GM18868 (cell line): ENCODE data around the gene FRY.

Experiments used
- ATAC-seq: cut with Tn5 transposase; IDR thresholded peaks from one replicate; pipeline ENCODE4 v1.9.1; 2021; ENCODE audit warnings: mild to moderate bottlenecking, moderate library complexity; ENCODE audit not compliant: unreplicated experiment

FRY gene

DNA sequence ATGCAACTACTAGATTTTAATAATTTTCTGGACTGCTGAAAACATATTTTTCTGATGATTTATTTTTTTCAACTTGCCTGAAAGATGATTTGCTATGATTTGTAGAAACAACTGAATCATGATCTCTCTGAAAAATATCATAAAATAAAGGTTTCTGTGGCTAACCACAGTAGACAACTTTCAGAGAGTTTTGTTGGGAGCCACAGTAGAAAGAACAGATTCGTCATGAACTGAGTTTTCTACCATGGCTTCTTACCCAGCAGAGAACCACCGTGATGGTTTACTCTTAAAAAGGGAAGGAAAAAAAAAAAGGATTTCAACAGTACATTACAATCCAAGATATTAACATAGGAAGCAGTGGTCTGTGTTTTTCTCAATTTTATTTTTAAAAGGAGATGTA is 265.6 kb downstream of the FRY start:
- ATAC-seq: no peak

DNA sequence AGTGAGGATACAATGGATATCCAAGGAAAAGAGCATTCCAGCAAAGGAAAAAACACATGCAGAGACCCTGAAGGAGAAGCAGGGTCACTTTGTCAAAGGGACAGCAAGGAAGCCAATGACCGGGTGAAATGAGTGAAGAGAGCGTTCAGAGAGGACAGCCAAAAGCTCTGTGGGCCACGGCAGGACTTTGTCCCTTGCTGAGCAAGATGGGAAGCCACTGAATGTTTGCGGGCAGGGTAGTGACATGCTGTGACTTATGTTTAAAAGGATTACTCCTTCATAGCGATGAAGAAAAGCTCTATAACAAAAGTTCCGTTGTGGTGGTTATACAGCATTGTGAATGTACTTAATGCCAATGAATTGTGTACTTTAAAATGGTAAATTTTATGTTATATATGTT is 267.1 kb downstream of the FRY start:
- no peak for ATAC-seq

DNA sequence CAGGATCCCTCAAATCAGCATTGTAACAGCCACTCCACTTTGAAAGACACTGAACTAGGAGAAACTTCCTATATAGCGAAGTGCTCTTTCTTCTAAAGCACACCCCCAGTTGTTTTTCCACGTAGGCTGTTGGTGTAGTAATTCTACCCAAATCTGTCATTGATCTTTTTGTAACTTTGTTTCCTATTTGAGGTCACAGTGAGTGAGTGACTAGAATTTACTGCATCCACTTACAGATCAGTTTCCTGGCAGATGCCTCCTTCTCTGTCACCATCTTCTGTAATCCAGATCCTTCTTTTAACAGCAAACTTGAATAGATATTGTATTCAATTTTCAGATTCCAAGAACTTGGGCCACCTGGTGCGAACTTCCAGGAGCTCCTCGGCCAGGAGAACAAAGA is 268.3 kb downstream of the FRY start:
- no peak for ATAC-seq

DNA sequence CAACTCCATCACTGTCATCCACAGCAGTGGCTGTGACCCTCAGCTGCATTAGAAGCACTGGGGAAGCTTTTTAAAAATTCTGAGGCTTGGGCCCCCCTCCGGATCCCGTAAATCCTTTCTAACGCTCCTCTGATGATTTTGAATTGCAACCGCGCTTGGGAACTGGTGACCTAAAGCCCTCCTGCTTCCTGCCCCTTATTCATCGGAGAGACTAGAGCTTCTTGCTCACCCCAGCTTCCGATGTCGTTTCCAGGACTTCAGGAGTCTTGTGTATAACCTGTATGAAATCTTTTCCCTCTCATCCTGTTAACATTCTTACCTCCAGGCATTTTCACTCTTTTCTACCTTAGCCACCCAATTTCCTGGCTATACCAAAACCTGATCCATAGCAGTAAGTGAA is 268.8 kb downstream of the FRY start:
- ATAC-seq: no peak

DNA sequence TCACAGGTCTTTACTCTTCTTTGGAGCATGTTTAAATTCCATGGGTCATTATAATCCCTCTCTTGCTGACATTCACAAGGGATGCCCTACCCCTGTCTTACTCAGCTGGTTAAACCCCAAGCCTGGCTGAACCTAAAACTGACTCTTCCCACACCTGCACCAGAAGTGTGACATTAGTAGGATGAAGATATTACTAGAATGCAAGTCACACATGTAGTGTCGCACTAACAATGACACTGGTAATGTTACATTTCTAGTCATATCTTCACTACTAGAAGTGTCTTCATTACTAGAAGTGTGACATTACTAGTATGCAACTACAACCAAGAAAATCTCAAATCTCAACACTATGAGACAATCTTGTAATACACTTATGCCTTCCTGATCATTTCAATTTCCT is 269.3 kb downstream of the FRY start:
- ATAC-seq: no peak

DNA sequence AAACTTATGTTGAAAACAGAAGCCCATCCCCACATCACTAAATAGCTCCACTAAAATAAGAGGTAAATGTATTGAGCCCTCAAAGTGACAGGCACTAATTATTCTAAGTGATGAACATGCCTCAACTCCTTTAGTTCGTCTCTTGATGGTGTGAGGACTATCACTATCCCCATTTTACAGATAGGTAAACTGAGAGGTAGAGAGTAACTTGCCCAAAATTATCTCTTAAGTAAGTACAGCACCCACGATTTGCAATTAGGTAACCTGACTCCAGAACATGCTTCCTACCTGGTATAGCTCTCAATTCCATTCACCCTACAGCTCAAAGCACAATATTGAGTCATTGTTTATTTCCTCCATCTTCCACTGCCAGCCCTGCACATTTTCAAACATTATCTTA is 270.9 kb downstream of the FRY start:
- no peak for ATAC-seq

DNA sequence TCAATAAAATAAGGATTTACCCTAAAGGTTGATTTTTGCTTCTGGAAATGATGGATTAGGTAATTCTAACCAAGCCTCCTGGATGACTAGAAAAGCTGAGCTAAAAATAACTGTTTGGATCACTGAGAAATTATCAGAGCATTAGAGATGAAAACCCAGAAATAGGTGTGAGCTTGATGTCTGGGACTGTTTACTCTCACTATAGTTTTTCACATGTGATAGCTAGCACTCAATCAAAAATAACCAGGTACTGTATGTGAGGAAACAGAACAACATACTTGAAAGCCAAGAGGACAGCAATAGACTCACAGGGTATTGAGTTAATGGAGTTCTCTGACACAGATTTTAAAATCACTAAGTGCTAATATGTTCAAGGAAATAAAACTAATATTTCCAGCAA is 274.1 kb downstream of the FRY start:
- ATAC-seq: no peak

DNA sequence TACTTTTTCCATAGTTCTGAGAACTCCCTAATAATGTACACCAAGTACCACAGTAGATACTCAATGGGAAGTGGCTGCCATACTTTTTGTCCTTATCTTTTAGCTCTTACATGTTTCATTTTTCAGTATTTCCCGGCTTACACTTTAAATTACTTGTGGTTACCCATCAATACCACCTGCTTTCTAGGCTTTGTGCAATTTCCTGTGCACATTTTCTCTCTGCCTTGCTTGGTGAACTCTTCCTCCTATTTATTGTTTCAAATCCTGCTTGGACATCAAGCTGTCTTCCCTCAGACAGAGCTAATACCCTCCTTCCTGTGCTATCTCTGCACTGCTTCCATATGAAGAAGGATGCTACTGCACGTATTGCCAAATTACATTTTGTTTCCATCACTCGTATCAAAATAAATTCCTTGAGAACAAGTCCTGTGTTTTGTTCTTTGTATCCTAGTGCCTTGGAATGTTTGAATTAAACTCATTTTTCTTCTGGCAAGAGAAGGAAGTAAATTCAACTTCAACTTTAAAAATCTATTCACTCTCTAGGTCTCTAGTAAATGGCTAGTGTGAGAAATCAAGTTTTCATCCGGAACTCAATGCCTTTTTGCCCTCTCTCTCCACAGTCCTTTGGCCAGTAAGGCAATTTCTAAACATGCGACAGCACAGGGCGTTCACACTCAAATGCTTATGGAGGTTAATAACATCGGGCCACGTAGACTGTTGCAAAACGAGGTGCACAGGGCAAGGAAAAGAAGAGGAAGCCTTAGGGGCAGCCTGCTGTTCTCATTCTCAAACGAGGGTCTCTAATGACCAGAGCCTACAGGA is 277.9 kb downstream of the FRY start:
- ATAC-seq: no peak

DNA sequence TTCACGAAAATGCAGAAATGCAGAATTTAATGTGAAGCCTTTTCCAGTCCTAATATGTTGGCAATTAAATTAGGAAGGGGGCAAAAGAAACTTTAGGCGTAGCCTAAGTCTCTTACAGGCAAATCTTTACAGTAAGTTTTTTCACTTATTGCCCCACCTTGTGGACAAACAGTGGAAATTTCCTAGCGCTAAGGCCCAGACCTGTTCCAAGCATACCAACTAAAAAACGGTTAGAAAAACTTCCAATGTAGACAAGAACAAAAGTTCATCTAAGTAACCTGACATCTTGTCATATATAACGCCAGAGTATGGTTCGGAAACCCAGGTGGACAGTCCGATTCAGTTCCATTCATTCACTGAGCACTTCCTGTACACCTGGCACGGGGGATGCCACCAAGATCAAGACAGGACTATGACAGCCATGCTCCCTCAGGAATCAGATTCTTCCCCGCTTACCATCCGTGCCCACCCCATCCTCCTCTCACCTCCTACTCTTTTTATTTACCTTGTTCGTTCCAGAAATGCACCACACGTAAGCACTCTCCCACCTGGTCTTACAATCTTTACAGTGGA is 278.6 kb downstream of the FRY start:
- ATAC-seq: peak; percentile 69

DNA sequence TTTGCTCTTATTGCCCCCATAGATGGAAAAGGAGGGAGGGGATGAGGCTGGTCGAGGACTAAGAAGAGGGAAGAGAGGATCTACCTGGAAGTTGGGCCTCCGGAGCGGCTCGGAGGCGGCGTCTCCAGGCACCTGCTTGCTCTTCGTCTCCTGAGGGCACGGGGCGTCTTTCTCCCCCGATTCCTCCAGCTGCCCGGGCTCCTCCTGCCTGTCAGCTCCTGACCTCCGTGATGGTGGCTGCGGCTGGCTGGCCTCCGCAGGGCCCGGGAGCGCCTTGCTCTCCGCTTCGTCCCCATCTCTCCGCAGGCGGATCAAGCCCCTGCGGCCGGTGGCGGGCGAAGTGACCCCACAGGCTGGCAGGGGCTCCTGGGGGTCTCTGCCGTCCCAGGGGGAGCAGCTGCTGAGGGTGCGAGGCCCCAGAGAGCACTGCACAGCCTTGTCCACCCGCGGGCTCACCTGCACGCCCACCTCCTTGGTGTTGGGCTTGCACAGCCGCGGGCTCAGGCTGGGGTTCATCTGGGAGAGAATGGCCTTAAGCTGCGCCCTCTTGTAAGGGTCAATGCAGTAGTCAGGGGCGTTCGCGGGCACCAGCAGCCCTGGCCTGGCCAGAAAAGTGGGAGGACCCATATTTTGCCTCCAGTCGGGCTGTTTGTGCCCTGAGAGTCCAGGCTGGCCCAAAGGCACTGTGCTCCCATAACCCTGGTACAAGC is 279.8 kb downstream of the FRY start:
- no peak for ATAC-seq

DNA sequence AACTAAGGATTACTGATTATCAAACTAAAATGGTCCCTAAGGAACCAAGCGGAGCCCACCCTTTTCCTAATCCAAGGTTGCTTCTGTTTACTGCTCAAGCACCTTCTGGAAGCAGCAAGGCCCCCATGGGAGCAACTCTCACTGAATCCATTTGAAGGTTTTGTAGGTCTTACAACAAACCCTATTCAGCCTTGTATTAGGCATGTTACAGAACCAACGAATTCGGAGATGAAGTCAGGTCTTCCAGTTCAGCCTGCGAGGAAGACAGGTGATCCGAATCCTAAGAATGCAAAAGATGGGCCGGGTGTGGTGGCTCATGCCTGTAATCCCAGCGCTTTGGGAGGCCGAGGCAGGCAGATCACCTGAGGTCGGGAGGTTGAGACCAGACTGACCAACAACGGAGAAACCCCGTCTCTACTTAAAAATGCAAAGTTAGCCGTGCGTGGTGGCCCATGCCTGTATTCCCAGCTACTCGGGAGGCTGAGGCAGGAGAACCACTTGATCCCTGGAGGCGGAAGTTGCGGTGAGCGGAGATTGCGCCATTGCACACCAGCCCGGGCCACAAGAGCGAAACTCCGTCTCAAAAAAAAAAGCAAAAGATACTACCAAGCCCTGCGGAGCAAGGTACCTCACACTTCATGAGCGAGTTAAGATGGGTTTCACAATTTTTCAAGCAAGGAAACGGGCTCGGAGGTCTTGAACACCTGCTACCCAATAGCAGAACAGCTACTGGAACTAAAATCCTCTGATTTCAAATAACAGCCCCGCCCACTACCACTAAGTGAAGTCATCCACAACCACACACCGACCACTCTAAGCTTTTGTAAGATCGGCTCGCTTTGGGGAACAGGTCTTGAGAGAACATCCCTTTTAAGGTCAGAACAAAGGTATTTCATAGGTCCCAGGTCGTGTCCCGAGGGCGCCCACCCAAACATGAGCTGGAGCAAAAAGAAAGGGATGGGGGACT is 283.0 kb downstream of the FRY start:
- peak; percentile 33 for ATAC-seq

DNA sequence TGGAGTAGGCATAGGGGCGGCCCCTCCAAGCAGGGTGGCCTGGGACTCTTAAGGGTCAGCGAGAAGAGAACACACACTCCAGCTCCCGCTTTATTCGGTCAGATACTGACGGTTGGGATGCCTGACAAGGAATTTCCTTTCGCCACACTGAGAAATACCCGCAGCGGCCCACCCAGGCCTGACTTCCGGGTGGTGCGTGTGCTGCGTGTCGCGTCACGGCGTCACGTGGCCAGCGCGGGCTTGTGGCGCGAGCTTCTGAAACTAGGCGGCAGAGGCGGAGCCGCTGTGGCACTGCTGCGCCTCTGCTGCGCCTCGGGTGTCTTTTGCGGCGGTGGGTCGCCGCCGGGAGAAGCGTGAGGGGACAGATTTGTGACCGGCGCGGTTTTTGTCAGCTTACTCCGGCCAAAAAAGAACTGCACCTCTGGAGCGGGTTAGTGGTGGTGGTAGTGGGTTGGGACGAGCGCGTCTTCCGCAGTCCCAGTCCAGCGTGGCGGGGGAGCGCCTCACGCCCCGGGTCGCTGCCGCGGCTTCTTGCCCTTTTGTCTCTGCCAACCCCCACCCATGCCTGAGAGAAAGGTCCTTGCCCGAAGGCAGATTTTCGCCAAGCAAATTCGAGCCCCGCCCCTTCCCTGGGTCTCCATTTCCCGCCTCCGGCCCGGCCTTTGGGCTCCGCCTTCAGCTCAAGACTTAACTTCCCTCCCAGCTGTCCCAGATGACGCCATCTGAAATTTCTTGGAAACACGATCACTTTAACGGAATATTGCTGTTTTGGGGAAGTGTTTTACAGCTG is 283.9 kb downstream of the FRY start, which contains the start of the genes BRCA2 and ZAR1L:
Gene BRCA2 (plus strand): TSS at position 271 of the 790 bp plus-strand sequence. CDS start 953 bp downstream, outside the sequence.
Gene ZAR1L (minus strand): TSS at position 126 of the 790 bp plus-strand sequence. CDS start 3,438 bp downstream, outside the sequence.
- peak; percentile 95 for ATAC-seq

DNA sequence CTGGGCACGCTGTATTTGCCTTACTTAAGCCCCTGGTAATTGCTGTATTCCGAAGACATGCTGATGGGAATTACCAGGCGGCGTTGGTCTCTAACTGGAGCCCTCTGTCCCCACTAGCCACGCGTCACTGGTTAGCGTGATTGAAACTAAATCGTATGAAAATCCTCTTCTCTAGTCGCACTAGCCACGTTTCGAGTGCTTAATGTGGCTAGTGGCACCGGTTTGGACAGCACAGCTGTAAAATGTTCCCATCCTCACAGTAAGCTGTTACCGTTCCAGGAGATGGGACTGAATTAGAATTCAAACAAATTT is 284.4 kb downstream of the FRY start:
- peak; percentile 45 for ATAC-seq

DNA sequence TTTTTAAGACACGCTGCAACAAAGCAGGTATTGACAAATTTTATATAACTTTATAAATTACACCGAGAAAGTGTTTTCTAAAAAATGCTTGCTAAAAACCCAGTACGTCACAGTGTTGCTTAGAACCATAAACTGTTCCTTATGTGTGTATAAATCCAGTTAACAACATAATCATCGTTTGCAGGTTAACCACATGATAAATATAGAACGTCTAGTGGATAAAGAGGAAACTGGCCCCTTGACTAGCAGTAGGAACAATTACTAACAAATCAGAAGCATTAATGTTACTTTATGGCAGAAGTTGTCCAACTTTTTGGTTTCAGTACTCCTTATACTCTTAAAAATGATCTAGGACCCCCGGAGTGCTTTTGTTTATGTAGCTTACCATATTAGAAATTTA is 284.9 kb downstream of the FRY start:
- ATAC-seq: no peak

DNA sequence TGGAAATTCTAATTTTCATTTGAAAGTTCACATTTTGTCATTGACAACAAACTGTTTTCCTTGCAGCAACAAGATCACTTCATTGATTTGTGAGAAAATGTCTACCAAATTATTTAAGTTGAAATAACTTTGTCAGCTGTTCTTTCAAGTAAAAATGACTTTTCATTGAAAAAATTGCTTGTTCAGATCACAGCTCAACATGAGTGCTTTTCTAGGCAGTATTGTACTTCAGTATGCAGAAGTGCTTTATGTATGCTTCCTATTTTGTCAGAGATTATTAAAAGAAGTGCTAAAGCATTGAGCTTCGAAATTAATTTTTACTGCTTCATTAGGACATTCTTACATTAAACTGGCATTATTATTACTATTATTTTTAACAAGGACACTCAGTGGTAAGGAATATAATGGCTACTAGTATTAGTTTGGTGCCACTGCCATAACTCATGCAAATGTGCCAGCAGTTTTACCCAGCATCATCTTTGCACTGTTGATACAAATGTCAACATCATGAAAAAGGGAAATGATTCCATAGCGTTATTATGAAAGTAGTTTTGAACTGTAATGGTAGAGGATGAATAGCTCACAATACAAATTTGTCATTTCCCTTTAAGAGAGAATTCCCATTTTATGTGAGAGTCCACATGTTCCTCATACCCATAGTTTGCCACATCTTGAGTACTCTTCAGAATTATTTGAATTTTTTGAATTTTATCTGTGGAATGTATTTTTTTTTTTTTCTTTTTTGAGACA is 286.3 kb downstream of the FRY start:
- no peak for ATAC-seq

DNA sequence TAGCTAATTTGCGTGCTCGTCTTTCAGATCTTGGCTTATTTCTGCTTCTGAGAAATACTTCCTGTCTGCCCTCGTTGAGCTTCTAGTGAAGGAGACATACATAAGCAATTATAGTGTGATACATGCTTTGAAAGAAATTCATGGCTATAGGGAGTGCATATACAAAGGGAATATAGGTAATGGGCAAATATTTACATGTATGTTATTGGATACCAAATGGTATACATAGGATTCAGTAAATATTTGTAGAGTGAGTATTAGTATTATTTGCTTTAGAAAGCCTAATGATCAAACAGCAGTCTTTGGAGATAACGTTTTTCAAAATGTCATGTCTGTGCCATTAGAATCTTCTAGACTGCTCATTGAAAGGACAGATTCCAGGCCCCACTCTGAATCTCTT is 289.0 kb downstream of the FRY start:
- ATAC-seq: no peak

DNA sequence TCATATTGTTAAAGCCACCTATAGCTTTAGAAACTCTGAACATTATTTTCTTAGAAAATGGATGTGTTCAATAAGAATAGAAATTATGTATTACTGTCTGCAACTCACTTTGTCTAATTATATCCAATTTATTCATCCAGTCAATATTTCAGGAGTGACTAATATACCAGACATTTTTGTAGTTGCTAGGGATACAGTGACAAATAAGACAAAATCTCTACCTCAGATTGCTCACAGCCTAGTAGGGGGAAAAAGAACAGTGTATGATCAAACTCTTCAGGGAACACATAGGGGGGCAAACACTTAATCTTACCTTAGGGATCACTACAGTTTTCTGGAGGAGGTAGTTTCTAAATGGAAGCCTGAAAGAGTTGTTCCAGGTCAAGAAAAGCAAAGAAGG is 292.3 kb downstream of the FRY start:
- ATAC-seq: no peak

DNA sequence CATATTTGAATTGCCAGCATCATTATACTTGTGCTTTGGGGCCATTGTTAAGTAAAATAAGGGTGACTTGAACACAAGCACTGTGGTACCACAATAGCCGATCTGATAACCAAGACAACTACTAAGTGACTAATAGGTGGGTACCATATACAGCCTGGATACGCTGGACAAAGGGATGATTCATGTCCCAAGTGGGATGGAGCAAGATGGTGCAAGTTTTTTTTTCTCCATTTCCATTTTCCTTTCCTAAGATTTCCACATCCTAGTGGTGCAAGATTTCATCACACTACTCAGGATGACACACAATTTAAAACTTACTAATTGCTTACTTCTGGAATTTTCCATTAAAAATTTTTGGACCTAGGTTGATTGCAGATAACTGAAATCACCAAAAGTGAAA is 298.9 kb downstream of the FRY start:
- ATAC-seq: no peak

DNA sequence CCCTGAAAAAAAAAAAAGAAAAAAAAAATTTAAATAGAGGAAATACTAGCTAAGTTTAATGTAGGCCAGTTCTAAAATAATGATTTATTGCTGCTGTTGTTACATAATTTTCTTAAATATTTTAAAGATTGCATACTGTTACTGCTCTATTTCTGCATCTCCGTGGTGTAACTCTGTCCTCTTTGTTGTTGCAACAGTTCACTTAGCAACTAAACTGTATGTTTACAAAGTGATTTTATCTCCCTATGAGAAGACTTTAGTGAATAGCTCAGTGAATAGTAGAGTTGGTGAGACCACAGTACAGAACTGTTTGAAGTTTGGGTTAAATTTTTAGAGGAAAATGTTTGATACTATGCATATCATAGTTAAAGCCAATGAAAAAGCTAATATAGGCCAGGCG is 303.1 kb downstream of the FRY start:
- no peak for ATAC-seq
